ENCODE results near the gene SH3RF2.

DNA sequence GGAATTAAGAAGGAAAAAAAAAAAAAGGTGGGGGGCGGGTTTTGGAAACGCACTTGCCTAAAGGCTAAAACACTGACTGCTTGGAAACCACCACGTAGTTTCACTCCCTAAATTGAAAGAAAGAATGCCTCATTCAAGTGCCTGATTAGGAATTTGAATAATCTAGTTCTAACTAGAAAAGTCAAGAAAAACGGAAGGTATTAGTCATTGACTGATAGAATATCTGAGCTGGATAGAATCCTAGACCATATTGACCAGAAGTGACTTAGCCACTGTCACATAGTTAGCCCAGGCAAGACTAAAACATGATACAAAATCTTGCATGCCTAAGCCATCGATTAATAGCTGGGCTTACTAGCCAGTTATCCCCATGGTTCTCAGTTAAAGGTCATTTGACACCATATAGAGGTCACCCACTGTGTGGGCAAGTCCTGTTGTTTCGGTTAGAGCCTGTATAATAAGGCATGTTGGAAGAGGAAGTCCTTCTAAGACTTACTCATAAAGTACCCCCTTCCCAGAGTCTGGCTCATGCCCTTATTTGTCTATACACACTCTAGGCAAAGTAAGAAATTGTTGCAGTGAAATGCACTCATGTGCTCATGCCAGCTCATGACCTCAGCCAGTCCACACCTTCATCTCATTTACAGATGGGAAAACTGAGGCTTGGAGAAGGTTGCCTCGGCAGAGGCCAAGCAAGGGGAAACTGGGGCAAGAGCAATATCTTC lies 40.2 kb downstream of the SH3RF2 start:
- no peak for TF ChIP-seq POLR2A (IDR thresholded peaks at IDR 0.05)
- no peak for TF ChIP-seq CTCF (IDR thresholded peaks at IDR 0.05 in 4 of 5, conservative IDR thresholded peaks at IDR 0.05 in 1 of 5)
